Adrenal gland (tissue), 5 donors: ENCODE measurements around the gene COL12A1.

Experiments
- CTCF ChIP-seq, 6 experiments: fragments of 450-650 bp in 4 of 6; fragments of 200-600 bp in 2 of 6; sonication (generic) in 1 of 6; IDR thresholded peaks; 1 replicate in 5 of 6; 2 replicates in 1 of 6; pipeline versions ENCODE4 v1.5.1 to v1.8.0; 2016 to 2021; ENCODE audit warnings: antibody characterized with exemption in 6 of 6, mild to moderate bottlenecking in 2 of 6, moderate library complexity in 1 of 6
- POLR2A ChIP-seq, 2 donors: fragments of 450-650 bp; IDR thresholded peaks; one replicate each; pipeline ENCODE4 v1.6.1; 2017; ENCODE audit warnings: antibody characterized with exemption in 2 of 2, mild to moderate bottlenecking in 2 of 2, moderate library complexity in 1 of 2
- donor health status: DM: no; HTN: no; CAD: no.

GRCh38 chr6:75233092-75233615 lies 27.3 kb upstream of the COL12A1 start:
- TF ChIP-seq CTCF (IDR thresholded peaks at IDR 0.05) (no peak), POLR2A (IDR thresholded peaks at IDR 0.05) (no peak)
